SK-N-SH treated with all-trans-retinoic acid at 6 μM for 48 hours (cell line): ENCODE measurements around the gene CLEC4F.

ENCODE experiments used
- ATAC-seq: fragments of 200-7000 bp; cut with Tn5 transposase; 3 replicates; pipeline ENCODE4 v1.9.1; 2020; ENCODE audit warnings: mild to moderate bottlenecking, moderate library complexity
- ARNTL ChIP-seq: fragments of 450-650 bp; formaldehyde crosslinking; IDR thresholded peaks from 2 replicates; pipeline ENCODE4 v1.5.0; 2020; ENCODE audit warnings: low read depth, mild to moderate bottlenecking, moderate library complexity, borderline replicate concordance
- BACH2 ChIP-seq: fragments of 250-450 bp; sonication (Bioruptor Pico); IDR thresholded peaks from 2 replicates; pipeline ENCODE4 v1.9.0; 2021; ENCODE audit warnings: mild to moderate bottlenecking, borderline replicate concordance
- CSDC2 ChIP-seq: fragments of 250-450 bp; sonication (Bioruptor Pico); IDR thresholded peaks from 2 replicates; pipeline ENCODE4 v1.5.0; 2020; ENCODE audit warnings: mild to moderate bottlenecking, moderate library complexity
- CSRNP3 ChIP-seq: fragments of 250-450 bp; sonication (Bioruptor Pico); IDR thresholded peaks from 2 replicates; pipeline ENCODE4 v1.5.1; 2021; ENCODE audit warnings: mild to moderate bottlenecking, moderate library complexity
- ESRRG ChIP-seq: fragments of 250-450 bp; sonication (Bioruptor Pico); IDR thresholded peaks from 2 replicates; pipeline ENCODE4 v1.6.1; 2021; ENCODE audit warnings: mild to moderate bottlenecking
- GLIS3 ChIP-seq: fragments of 250-450 bp; sonication (Bioruptor Pico); IDR thresholded peaks from 2 replicates; pipeline ENCODE4 v1.5.0; 2020; ENCODE audit warnings: mild to moderate bottlenecking, moderate library complexity
- ISL1 ChIP-seq: fragments of 250-450 bp; sonication (Bioruptor Pico); IDR thresholded peaks from 2 replicates; pipeline ENCODE4 v2.1.2; 2022; ENCODE audit warnings: mild to moderate bottlenecking, moderate library complexity
- OSR1 ChIP-seq: fragments of 250-450 bp; sonication (Bioruptor Pico); IDR thresholded peaks from 2 replicates; pipeline ENCODE4 v1.8.0; 2022; ENCODE audit warnings: moderate library complexity, mild to moderate bottlenecking, inconsistent platforms
- PATZ1 ChIP-seq: fragments of 250-450 bp; sonication (Bioruptor Pico); IDR thresholded peaks from 2 replicates; pipeline ENCODE4 v1.8.0; 2020; ENCODE audit warnings: mild to moderate bottlenecking, moderate library complexity, borderline replicate concordance
- PPARA ChIP-seq: fragments of 250-450 bp; sonication (Bioruptor Pico); IDR thresholded peaks from 2 replicates; pipeline ENCODE4 v1.5.0; 2020; ENCODE audit warnings: mild to moderate bottlenecking, borderline replicate concordance
- RARB ChIP-seq: fragments of 250-450 bp; sonication (Bioruptor Pico); IDR thresholded peaks from 2 replicates; pipeline ENCODE4 v1.8.0; 2021; ENCODE audit warnings: mild to moderate bottlenecking, moderate library complexity
- TCF4 ChIP-seq: fragments of 250-450 bp; sonication (Bioruptor Pico); IDR thresholded peaks from 2 replicates; pipeline ENCODE4 v1.8.0; 2021; ENCODE audit warnings: mild to moderate bottlenecking, moderate library complexity, borderline replicate concordance
- TOX ChIP-seq: fragments of 250-450 bp; sonication (Bioruptor Pico); IDR thresholded peaks from 2 replicates; pipeline ENCODE4 v1.8.0; 2021; ENCODE audit warnings: mild to moderate bottlenecking, moderate library complexity, borderline replicate concordance
- TSHZ2 ChIP-seq: fragments of 250-450 bp; sonication (Bioruptor Pico); IDR thresholded peaks from 2 replicates; pipeline ENCODE4 v1.5.0; 2020; ENCODE audit warnings: mild to moderate bottlenecking, moderate library complexity
- ZC3H10 ChIP-seq: fragments of 250-450 bp; sonication (Bioruptor Pico); IDR thresholded peaks from 2 replicates; pipeline ENCODE4 v1.5.1; 2021; ENCODE audit warnings: mild to moderate bottlenecking, moderate library complexity
- ZFP3 ChIP-seq: fragments of 250-450 bp; sonication (Bioruptor Pico); IDR thresholded peaks from 2 replicates; pipeline ENCODE4 v1.5.0; 2020; ENCODE audit warnings: mild to moderate bottlenecking, moderate library complexity
- ZNF565 ChIP-seq: fragments of 450-650 bp; formaldehyde crosslinking; conservative IDR thresholded peaks from 2 replicates; pipeline ENCODE4 v1.5.0; 2020; ENCODE audit warnings: low read depth, mild to moderate bottlenecking, moderate library complexity
- ZNF70 ChIP-seq: fragments of 450-650 bp; formaldehyde crosslinking; IDR thresholded peaks from 2 replicates; pipeline ENCODE4 v1.5.0; 2020; ENCODE audit warnings: mild to moderate bottlenecking, moderate library complexity
- ZNF8 ChIP-seq: fragments of 450-650 bp; formaldehyde crosslinking; IDR thresholded peaks from 2 replicates; pipeline ENCODE4 v1.5.0; 2020; ENCODE audit warnings: mild to moderate bottlenecking, moderate library complexity
- TF ChIP-seq, protein P1 (sequence below): fragments of 250-450 bp; sonication (Bioruptor Pico); IDR thresholded peaks from 2 replicates; pipeline ENCODE4 v1.8.0; 2021; ENCODE audit warnings: low read depth, mild to moderate bottlenecking, moderate library complexity, borderline replicate concordance

The CLEC4F gene

DNA sequence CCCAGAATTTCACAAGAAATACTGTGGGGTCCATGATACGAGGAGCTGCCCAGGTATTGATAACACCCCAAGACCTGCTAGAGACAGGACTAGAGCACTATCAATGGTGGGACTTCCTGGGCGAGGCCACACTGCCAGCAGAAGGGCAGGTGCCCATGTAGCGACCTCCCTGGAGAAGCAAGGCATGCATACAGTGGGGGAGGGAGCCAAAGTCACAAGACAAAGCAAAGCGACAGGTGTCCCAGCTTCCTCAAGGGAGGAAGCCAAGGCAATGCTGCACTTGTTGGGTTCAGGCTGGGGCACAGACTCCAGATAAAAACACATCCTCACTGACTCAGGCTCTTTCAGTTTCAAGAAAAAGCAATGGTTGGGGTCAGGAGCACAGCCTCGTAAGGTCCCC lies 7.7 kb upstream of the CLEC4F start:
- TF ChIP-seq BACH2: no peak
- no peak for TF ChIP-seq PPARA (CRISPR knock-in tag)
- TF ChIP-seq ZNF565 (CRISPR knock-in tag): no peak
- TF ChIP-seq ZNF8 (CRISPR knock-in tag): no peak
- TF ChIP-seq PATZ1 (CRISPR knock-in tag): no peak
- no peak for TF ChIP-seq RARB
- TF ChIP-seq, protein P1, sequence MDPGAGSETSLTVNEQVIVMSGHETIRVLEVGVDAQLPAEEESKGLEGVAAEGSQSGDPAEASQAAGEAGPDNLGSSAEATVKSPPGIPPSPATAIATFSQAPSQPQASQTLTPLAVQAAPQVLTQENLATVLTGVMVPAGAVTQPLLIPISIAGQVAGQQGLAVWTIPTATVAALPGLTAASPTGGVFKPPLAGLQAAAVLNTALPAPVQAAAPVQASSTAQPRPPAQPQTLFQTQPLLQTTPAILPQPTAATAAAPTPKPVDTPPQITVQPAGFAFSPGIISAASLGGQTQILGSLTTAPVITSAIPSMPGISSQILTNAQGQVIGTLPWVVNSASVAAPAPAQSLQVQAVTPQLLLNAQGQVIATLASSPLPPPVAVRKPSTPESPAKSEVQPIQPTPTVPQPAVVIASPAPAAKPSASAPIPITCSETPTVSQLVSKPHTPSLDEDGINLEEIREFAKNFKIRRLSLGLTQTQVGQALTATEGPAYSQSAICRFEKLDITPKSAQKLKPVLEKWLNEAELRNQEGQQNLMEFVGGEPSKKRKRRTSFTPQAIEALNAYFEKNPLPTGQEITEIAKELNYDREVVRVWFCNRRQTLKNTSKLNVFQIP (CRISPR knock-in tag): no peak
- no peak for TF ChIP-seq ZNF70 (CRISPR knock-in tag)
- TF ChIP-seq GLIS3 (CRISPR knock-in tag): no peak
- no peak for TF ChIP-seq ESRRG
- no peak for TF ChIP-seq ISL1
- TF ChIP-seq CSDC2: no peak
- TF ChIP-seq OSR1 (CRISPR knock-in tag): no peak
- no peak for TF ChIP-seq ARNTL (CRISPR knock-in tag)
- no peak for TF ChIP-seq TOX (CRISPR knock-in tag)
- no peak for TF ChIP-seq ZFP3 (CRISPR knock-in tag)
- no peak for TF ChIP-seq TSHZ2 (CRISPR knock-in tag)
- no peak for TF ChIP-seq CSRNP3 (CRISPR knock-in tag)
- no peak for TF ChIP-seq TCF4 (CRISPR knock-in tag)
- no peak for ATAC-seq

DNA sequence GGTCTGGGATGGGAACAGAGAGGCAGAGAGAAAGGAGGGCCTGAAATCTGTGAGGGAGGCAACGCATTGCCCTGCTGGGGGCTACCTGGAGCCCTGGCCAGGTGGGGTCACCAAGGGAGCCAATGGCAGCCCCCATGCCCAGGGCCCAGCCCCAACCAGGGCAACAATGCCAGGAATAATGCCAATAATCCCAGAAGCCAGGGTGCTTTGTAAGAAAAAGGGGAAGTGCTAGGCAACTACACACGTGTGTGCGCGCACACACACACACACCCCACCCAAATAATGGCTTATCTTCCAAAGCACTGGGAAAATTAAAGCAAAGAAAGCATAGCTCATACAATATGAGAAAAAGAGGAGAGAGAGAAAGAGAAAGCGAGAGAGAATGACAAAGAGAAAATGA lies 7.0 kb upstream of the CLEC4F start:
- no peak for ATAC-seq
- TF ChIP-seq PATZ1 (CRISPR knock-in tag) (no peak), TCF4 (CRISPR knock-in tag) (no peak), ZC3H10 (CRISPR knock-in tag) (no peak), TSHZ2 (CRISPR knock-in tag) (no peak)
